ENCODE measurements around the gene CMSS1.

DNA sequence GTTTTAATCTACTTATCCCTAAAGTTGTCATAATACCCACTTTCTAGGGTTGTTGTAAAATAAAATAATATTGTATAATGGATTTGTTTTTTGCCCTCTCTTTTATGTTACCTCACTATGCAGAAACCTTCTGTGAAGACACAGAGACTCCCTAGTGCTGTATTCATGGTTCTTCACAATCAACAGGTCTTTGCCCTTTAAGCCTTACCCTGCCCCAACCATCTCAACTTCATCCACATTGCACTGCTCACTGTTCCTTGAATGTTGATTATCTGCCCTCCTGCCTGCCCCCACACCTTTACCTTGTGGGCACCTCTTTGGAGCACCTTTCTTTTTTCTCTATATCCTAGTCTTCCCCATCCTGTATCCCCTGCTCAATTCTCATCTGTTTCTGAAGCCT, 21.1 kb downstream of the CMSS1 start:
- TF ChIP-seq CTCF (IDR thresholded peaks at IDR 0.05; ENCODE audit: poor library complexity, severe bottlenecking) (no peak), EZH2 (IDR thresholded peaks at IDR 0.05; ENCODE audit: borderline replicate concordance, insufficient read depth, low read length, poor library complexity, severe bottlenecking) (no peak), POLR2AphosphoS5 (IDR thresholded peaks at IDR 0.05) (no peak), TAF1 (IDR thresholded peaks at IDR 0.05; ENCODE audit: low read depth) (no peak), MXI1 (conservative IDR thresholded peaks at IDR 0.05; ENCODE audit: poor library complexity, severe bottlenecking) (no peak), RAD21 (conservative IDR thresholded peaks at IDR 0.05) (no peak), SMC3 (conservative IDR thresholded peaks at IDR 0.05; ENCODE audit: poor library complexity) (no peak), EP300 (conservative IDR thresholded peaks at IDR 0.05; ENCODE audit: poor library complexity, severe bottlenecking) (no peak)
- TF ChIP-seq, protein P1, sequence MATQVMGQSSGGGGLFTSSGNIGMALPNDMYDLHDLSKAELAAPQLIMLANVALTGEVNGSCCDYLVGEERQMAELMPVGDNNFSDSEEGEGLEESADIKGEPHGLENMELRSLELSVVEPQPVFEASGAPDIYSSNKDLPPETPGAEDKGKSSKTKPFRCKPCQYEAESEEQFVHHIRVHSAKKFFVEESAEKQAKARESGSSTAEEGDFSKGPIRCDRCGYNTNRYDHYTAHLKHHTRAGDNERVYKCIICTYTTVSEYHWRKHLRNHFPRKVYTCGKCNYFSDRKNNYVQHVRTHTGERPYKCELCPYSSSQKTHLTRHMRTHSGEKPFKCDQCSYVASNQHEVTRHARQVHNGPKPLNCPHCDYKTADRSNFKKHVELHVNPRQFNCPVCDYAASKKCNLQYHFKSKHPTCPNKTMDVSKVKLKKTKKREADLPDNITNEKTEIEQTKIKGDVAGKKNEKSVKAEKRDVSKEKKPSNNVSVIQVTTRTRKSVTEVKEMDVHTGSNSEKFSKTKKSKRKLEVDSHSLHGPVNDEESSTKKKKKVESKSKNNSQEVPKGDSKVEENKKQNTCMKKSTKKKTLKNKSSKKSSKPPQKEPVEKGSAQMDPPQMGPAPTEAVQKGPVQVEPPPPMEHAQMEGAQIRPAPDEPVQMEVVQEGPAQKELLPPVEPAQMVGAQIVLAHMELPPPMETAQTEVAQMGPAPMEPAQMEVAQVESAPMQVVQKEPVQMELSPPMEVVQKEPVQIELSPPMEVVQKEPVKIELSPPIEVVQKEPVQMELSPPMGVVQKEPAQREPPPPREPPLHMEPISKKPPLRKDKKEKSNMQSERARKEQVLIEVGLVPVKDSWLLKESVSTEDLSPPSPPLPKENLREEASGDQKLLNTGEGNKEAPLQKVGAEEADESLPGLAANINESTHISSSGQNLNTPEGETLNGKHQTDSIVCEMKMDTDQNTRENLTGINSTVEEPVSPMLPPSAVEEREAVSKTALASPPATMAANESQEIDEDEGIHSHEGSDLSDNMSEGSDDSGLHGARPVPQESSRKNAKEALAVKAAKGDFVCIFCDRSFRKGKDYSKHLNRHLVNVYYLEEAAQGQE (IDR thresholded peaks at IDR 0.05; ENCODE audit: borderline replicate concordance) = no peak
